PC-3 (cell line): ENCODE measurements around the gene SRRD.

Source experiments
- EZH2 ChIP-seq: fragments of 300-600 bp; sonication (generic); IDR thresholded peaks from one replicate; pipeline ENCODE4 v1.6.1; 2017; ENCODE audit warnings: antibody characterized with exemption, mild to moderate bottlenecking, low read length; ENCODE audit not compliant: unreplicated experiment
- EZH2phosphoT487 ChIP-seq: fragments of 300-600 bp; sonication (generic); IDR thresholded peaks from 2 replicates; pipeline ENCODE4 v1.6.1; 2018; ENCODE audit warnings: mild to moderate bottlenecking, antibody characterized with exemption, low read length, borderline replicate concordance
- TF ChIP-seq, protein P1 (sequence below): fragments of 300-600 bp; sonication (generic); conservative IDR thresholded peaks from 2 replicates; pipeline ENCODE4 v1.5.1; 2017; ENCODE audit warnings: antibody characterized with exemption, low read depth, mild to moderate bottlenecking, low read length

DNA sequence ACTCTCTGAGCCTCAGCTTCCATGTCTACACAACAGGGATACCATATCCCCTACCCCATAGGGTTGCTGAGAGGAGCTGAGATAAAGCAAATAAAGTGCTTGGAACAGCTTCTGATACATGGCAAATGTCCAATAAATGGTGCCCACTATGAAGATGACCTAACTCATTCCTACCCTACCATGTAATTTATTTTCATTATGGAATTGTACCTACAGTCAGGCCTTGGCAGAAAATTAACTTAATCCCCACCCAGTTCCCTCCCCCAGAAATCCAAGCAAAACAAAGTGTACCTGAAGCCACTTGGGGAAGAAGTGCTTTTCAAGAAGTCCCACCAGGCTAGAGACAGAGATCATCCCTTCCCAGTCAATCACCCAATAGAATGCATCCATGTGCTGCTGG is 10.8 kb downstream of the SRRD start:
- no peak for TF ChIP-seq EZH2
- TF ChIP-seq, protein P1, sequence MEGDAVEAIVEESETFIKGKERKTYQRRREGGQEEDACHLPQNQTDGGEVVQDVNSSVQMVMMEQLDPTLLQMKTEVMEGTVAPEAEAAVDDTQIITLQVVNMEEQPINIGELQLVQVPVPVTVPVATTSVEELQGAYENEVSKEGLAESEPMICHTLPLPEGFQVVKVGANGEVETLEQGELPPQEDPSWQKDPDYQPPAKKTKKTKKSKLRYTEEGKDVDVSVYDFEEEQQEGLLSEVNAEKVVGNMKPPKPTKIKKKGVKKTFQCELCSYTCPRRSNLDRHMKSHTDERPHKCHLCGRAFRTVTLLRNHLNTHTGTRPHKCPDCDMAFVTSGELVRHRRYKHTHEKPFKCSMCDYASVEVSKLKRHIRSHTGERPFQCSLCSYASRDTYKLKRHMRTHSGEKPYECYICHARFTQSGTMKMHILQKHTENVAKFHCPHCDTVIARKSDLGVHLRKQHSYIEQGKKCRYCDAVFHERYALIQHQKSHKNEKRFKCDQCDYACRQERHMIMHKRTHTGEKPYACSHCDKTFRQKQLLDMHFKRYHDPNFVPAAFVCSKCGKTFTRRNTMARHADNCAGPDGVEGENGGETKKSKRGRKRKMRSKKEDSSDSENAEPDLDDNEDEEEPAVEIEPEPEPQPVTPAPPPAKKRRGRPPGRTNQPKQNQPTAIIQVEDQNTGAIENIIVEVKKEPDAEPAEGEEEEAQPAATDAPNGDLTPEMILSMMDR: no peak
- no peak for TF ChIP-seq EZH2phosphoT487
